Neuronal stem cell (in vitro differentiated cells): Measurements from ENCODE around the gene IER2.
A peak's percentile ranks its signal among the peaks of the same experiment; 100 is the strongest.

Source experiments
- DNase-seq: peaks from one replicate; pipeline ENCODE4 v3.0.0-alpha.2; 2013; ENCODE audit warnings: low spot score
- H2AFZ ChIP-seq: one replicate; pipeline ENCODE4 v1.6.1; 2013; ENCODE audit warnings: mild to moderate bottlenecking, low read length, inconsistent platforms
- H2AK5ac ChIP-seq: 2 replicates; pipeline ENCODE4 v1.6.1; 2013; ENCODE audit warnings: low read depth, mild to moderate bottlenecking, inconsistent platforms, low read length, moderate library complexity, mixed read lengths
- H2BK120ac ChIP-seq: 2 replicates; pipeline ENCODE4 v1.6.1; 2013; ENCODE audit warnings: low read depth, mild to moderate bottlenecking, inconsistent platforms, low read length, moderate library complexity, mixed read lengths
- H2BK12ac ChIP-seq: one replicate; pipeline ENCODE4 v1.6.1; 2013; ENCODE audit warnings: low read length, inconsistent platforms
- H2BK15ac ChIP-seq: 2 replicates; pipeline ENCODE4 v1.6.1; 2013; ENCODE audit warnings: mild to moderate bottlenecking, low read length, inconsistent platforms, mixed read lengths
- H2BK5ac ChIP-seq: one replicate; pipeline ENCODE4 v1.6.1; 2013; ENCODE audit warnings: inconsistent platforms, mild to moderate bottlenecking, low read length, moderate library complexity
- H3K14ac ChIP-seq: one replicate; pipeline ENCODE4 v1.6.1; 2013; ENCODE audit warnings: low read length, inconsistent platforms
- H3K18ac ChIP-seq: 2 replicates; pipeline ENCODE4 v1.6.1; 2013; ENCODE audit warnings: low read length, inconsistent platforms
- H3K23ac ChIP-seq: 2 replicates; pipeline ENCODE4 v1.6.1; 2013; ENCODE audit warnings: low read depth, mild to moderate bottlenecking, mixed read lengths, low read length, inconsistent platforms; ENCODE audit not compliant: poor library complexity
- H3K27ac ChIP-seq: replicated peaks from 3 replicates; pipeline ENCODE4 v1.5.1; 2013; ENCODE audit warnings: low read length, inconsistent platforms
- H3K27me3 ChIP-seq, 3 experiments: 2 replicates each; pipeline ENCODE4 v1.6.1; 2013; ENCODE audit warnings: low read length in 3 of 3, mild to moderate bottlenecking in 2 of 3, inconsistent platforms in 1 of 3, low read depth in 1 of 3, mixed read lengths in 1 of 3, moderate library complexity in 1 of 3; ENCODE audit not compliant: control insufficient read depth in 3 of 3, insufficient read depth in 3 of 3
- H3K36me3 ChIP-seq, 2 donors: replicated peaks in 1 of 2; 2 replicates each; pipeline ENCODE4 v1.6.1; 2013; ENCODE audit warnings: low read length in 2 of 2; ENCODE audit not compliant: control insufficient read depth in 2 of 2, insufficient read depth in 2 of 2
- H3K4ac ChIP-seq: 2 replicates; pipeline ENCODE4 v1.6.1; 2013; ENCODE audit warnings: inconsistent platforms, mild to moderate bottlenecking, low read length, moderate library complexity
- H3K4me1 ChIP-seq, 2 donors: 1 replicate in 1 of 2; 2 replicates in 1 of 2; pipeline ENCODE4 v1.6.1; 2013; ENCODE audit warnings: low read length in 2 of 2, low read depth in 1 of 2; ENCODE audit not compliant: control insufficient read depth in 2 of 2, insufficient read depth in 1 of 2
- H3K4me2 ChIP-seq: one replicate; pipeline ENCODE4 v1.6.1; 2013; ENCODE audit warnings: mild to moderate bottlenecking, low read length, inconsistent platforms; ENCODE audit not compliant: insufficient read depth, poor library complexity, severe bottlenecking
- H3K4me3 ChIP-seq, 2 donors: 2 replicates each; pipeline ENCODE4 v1.5.1; 2013; ENCODE audit warnings: low read length in 2 of 2, mild to moderate bottlenecking in 2 of 2, inconsistent platforms in 1 of 2, moderate library complexity in 1 of 2
- H3K79me1 ChIP-seq: one replicate; pipeline ENCODE4 v1.6.1; 2013; ENCODE audit warnings: low read depth, mild to moderate bottlenecking, inconsistent platforms, low read length, moderate library complexity
- H3K9ac ChIP-seq: one replicate; pipeline ENCODE4 v1.6.1; 2013; ENCODE audit warnings: mild to moderate bottlenecking, low read depth, low read length, inconsistent platforms; ENCODE audit not compliant: poor library complexity
- H3K9me3 ChIP-seq, 2 donors: replicated peaks in 1 of 2; 2 replicates each; pipeline versions ENCODE3 to v1.6.1; 2013; ENCODE audit warnings: low read length in 2 of 2, mild to moderate bottlenecking in 2 of 2, inconsistent platforms in 1 of 2, low read depth in 1 of 2, mixed read lengths in 1 of 2, moderate library complexity in 1 of 2; ENCODE audit not compliant: control insufficient read depth in 2 of 2, insufficient read depth in 1 of 2
- H4K8ac ChIP-seq: one replicate; pipeline ENCODE4 v1.6.1; 2013; ENCODE audit warnings: low read depth, mild to moderate bottlenecking, inconsistent platforms, low read length, moderate library complexity
- H4K91ac ChIP-seq: one replicate; pipeline ENCODE4 v1.6.1; 2013; ENCODE audit warnings: low read length, low read depth, mild to moderate bottlenecking, inconsistent platforms; ENCODE audit not compliant: poor library complexity
- WGBS, 2 donors: extraction: QIAGEN DNeasy Blood & Tissue Kit; methylation state at CpG; one replicate each; pipeline ENCODE4 v1.1.7; 2013; ENCODE audit warnings: missing lambda C conversion rate in 2 of 2, mixed read lengths in 1 of 2; ENCODE audit not compliant: insufficient read length in 2 of 2, insufficient replicate concordance in 1 of 2; ENCODE audit errors: extremely low coverage in 2 of 2; 5-methylcytosine and 5-hydroxymethylcytosine counted together

IER2 gene

DNA sequence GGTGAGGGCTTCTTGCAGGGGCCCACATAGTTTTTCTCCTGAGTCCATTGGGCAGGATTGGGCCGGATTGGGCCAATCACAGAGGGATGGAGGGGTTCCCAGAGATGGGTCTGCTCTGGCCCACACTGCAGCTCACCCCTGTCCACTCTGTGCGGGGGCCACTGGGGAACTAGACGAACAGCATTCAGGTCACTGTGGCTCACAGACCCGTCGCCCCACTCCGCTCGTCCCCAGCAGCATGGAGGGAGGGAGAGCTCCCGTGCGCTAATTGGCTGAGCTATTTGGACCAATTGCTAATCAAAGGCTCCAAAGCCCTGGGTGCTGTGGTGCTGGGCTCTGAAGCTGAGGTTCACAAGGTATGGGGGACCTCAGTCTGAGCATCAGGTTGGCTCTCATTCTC lies 20.8 kb upstream of the IER2 start:
- H3K9ac ChIP-seq: no peak overlapping the region
- H3K4me1 ChIP-seq: peaks cover 0 to 2% of the 10 kb centered on the region in 2 donors
- no peak overlapping the region for H3K27ac ChIP-seq
- H2AK5ac ChIP-seq: no peak overlapping the region
- H3K23ac ChIP-seq: no peak overlapping the region
- H2BK12ac ChIP-seq: no peak overlapping the region
- H3K14ac ChIP-seq: peak overlapping the region; percentile 56
- H3K4ac ChIP-seq: no peak overlapping the region
- H3K4me2 ChIP-seq: no peak overlapping the region
- no peaks in the 10 kb centered on the region for H3K9me3 ChIP-seq
- peak overlapping the region; percentile 13 for H3K18ac ChIP-seq
- H2BK120ac ChIP-seq: no peak overlapping the region
- H2BK15ac ChIP-seq: no peak overlapping the region
- H2BK5ac ChIP-seq: no peak overlapping the region
- DNase-seq: no peak
- H3K36me3 ChIP-seq: peaks cover 14 to 62% of the 10 kb centered on the region in 2 donors
- H4K91ac ChIP-seq: no peak overlapping the region
- H2AFZ ChIP-seq: no peak overlapping the region
- WGBS, 2 donors: no CpG with 5 or more reads among the region's 9 CpGs
- H4K8ac ChIP-seq: no peak overlapping the region
- H3K79me1 ChIP-seq: peaks cover 30% of the 10 kb centered on the region
- H3K27me3 ChIP-seq: no peaks in the 10 kb centered on the region
- no peak overlapping the region for H3K4me3 ChIP-seq

DNA sequence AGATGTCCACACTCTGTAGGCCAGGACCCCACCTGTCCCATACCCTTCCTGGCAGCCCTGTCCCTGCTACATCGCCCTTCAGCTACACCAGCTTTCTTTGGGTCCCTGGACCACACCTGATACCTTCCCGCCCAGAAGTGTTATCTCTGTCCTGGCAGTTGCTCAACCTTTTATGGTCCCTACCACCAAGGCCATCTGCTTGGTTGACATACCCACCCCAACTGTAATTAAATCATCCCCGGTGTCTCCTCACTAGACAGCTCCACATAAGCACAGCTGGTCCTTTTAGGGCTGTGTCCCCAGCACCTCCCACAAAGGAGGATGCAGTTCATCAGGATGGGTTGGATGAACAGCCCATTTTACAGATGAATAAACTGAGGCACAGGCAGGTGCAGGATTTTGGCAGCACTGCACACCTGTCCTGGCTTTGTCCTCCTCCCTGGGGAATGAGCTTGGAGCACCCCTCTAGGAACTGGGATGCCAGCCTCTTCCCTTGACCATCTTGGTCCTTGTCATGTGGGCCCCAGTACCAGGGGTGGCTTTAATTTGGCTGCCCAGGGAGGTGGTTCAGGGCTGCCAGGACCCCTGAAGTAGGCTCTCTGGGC lies 19.2 kb upstream of the IER2 start:
- no CpG with 5 or more reads among the region's 3 CpGs for whole genome bisulfite sequencing, 2 donors
- Histone ChIP-seq H2AFZ (no peak overlapping the region), H4K8ac (no peak overlapping the region), H3K9me3 (no peaks in the 10 kb centered on the region), H3K4me3 (no peak overlapping the region), H3K4me1 (peaks cover 0 to 2% of the 10 kb centered on the region in 2 donors), H2BK12ac (no peak overlapping the region), H3K36me3 (peaks cover 29 to 71% of the 10 kb centered on the region in 2 donors), H2AK5ac (no peak overlapping the region), H3K14ac (no peak overlapping the region), H3K9ac (no peak overlapping the region), H2BK120ac (no peak overlapping the region), H2BK5ac (no peak overlapping the region), H3K18ac (no peak overlapping the region), H4K91ac (no peak overlapping the region), H2BK15ac (no peak overlapping the region), H3K27me3 (no peaks in the 10 kb centered on the region), H3K27ac (no peak overlapping the region), H3K4me2 (no peak overlapping the region), H3K4ac (peak overlapping the region; percentile 84), H3K79me1 (peaks cover 46% of the 10 kb centered on the region), H3K23ac (no peak overlapping the region)
- DNase-seq: no peak

DNA sequence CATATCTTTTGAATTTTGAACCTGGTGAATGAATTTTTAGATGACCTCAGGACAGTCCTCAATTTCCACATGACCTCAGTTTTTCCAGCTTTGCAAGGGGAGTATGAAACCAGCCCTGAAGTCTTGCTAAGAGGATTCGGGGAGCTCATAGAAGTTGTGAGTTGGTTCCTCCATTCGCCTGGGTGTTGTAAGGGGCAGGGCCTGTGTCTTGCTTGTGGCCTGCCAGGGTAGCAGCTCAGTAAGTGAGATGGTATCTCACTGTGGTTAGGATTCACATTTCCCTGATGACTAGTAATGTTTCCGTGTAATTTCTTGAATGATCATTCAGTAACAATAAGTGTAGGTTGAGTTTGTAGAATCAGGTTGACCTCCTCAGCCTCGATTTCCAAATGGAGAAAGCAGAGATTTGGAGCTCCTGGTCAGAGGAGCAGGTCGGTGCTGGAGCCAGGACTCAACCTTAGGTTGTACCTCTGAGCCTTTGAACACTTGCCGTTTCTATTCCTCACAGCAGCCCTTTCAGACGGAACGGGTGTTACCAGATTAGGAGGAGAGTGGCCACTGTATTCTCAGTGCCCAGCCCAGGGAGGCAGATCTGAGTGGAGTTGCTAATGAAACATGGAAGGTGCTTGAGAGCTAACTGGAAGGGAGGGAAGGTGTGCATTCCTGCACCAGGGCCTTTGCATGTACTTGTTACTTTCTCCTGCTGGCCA lies 17.6 kb upstream of the IER2 start:
- H2BK5ac ChIP-seq: no peak overlapping the region
- no peak overlapping the region for H4K8ac ChIP-seq
- H3K23ac ChIP-seq: no peak overlapping the region
- peaks cover 0 to 2% of the 10 kb centered on the region in 2 donors for H3K4me1 ChIP-seq
- no peak for DNase-seq
- WGBS, 2 donors: no CpG with 5 or more reads among the region's 8 CpGs
- H3K79me1 ChIP-seq: peaks cover 47% of the 10 kb centered on the region
- no peak overlapping the region for H2AFZ ChIP-seq
- H3K4ac ChIP-seq: no peak overlapping the region
- H3K14ac ChIP-seq: no peak overlapping the region
- H3K27me3 ChIP-seq: no peaks in the 10 kb centered on the region
- no peak overlapping the region for H3K27ac ChIP-seq
- no peak overlapping the region for H2BK15ac ChIP-seq
- H3K18ac ChIP-seq: no peak overlapping the region
- no peaks in the 10 kb centered on the region for H3K9me3 ChIP-seq
- H2BK120ac ChIP-seq: no peak overlapping the region
- H3K36me3 ChIP-seq: peaks cover 38 to 76% of the 10 kb centered on the region in 2 donors
- H2BK12ac ChIP-seq: no peak overlapping the region
- no peak overlapping the region for H3K4me2 ChIP-seq
- H4K91ac ChIP-seq: no peak overlapping the region
- no peak overlapping the region for H3K4me3 ChIP-seq
- no peak overlapping the region for H3K9ac ChIP-seq
- H2AK5ac ChIP-seq: no peak overlapping the region

DNA sequence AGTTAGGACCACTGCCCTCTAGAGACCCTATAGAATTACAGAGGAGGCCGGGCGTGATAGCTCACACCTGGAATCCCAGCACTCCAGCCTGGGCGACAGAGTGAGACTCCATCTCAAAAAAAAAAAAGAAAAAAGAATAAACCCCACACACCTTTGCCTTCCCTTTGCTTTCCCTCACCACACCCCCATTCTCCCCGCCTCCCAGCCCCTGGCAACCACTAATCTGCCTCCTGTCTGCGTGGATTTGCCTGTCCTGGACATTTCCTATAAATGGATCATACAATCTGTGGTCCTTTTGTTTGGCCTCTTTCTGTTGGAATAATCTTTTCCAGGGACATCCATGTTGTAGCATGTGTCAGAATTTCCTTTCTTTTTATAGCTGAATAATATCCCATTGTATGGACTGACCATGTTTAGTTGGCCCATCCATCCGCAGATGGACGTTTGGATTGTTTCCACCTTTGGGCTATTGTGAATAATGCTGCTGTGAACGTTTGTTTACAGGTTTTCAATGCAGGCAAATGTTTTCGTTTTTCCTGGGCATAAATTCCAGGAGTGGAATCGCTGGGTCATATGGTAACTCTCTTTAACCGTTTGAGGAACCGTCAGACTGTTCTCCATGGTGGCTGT lies 16.9 kb upstream of the IER2 start:
- Histone ChIP-seq H2AK5ac (no peak overlapping the region), H3K27me3 (no peaks in the 10 kb centered on the region), H2AFZ (no peak overlapping the region), H3K9ac (no peak overlapping the region), H4K8ac (no peak overlapping the region), H3K36me3 (peaks cover 46 to 76% of the 10 kb centered on the region in 2 donors), H3K4me2 (no peak overlapping the region), H2BK120ac (no peak overlapping the region), H3K18ac (no peak overlapping the region), H3K23ac (no peak overlapping the region), H3K4me3 (no peak overlapping the region), H3K14ac (no peak overlapping the region), H2BK15ac (no peak overlapping the region), H4K91ac (no peak overlapping the region), H3K27ac (no peak overlapping the region), H3K79me1 (peaks cover 44% of the 10 kb centered on the region), H2BK5ac (no peak overlapping the region), H3K4ac (no peak overlapping the region), H2BK12ac (no peak overlapping the region), H3K9me3 (no peaks in the 10 kb centered on the region), H3K4me1 (peaks cover 0 to 2% of the 10 kb centered on the region in 2 donors)
- no peak for DNase-seq
- no CpG with 5 or more reads among the region's 12 CpGs for WGBS, 2 donors
